ENCODE data around the gene PPP2R5C.

Gene PPP2R5C

GRCh38 chr14:101947904-101948665 lies 186.6 kb downstream of the PPP2R5C start:
- peak; percentile 98 for ATAC-seq
- TF ChIP-seq SNAI2 (CRISPR knock-in tag; IDR thresholded peaks at IDR 0.05), result peak; percentile 79; the same call in 1 of the 2 replicates
- TF ChIP-seq TOX (CRISPR knock-in tag; IDR thresholded peaks at IDR 0.05; ENCODE audit: borderline replicate concordance), result peak; percentile 53; the same call in 1 of the 2 replicates
- no peak for TF ChIP-seq BACH2 (CRISPR knock-in tag; IDR thresholded peaks at IDR 0.05; ENCODE audit: borderline replicate concordance)
- no peak for TF ChIP-seq PATZ1 (CRISPR knock-in tag; IDR thresholded peaks at IDR 0.05; ENCODE audit: borderline replicate concordance)
- peak; percentile 46; the same call in 1 of the 2 replicates for TF ChIP-seq ZFP3 (CRISPR knock-in tag; IDR thresholded peaks at IDR 0.05)
- TF ChIP-seq ZFP30 (CRISPR knock-in tag; IDR thresholded peaks at IDR 0.05), result no peak

GRCh38 chr14:101948666-101949216 lies 187.2 kb downstream of the PPP2R5C start:
- TF ChIP-seq GLIS3 (CRISPR knock-in tag; IDR thresholded peaks at IDR 0.05), result no peak
- TF ChIP-seq OSR1 (CRISPR knock-in tag; IDR thresholded peaks at IDR 0.05), result no peak
- TF ChIP-seq PPARA (CRISPR knock-in tag; IDR thresholded peaks at IDR 0.05; ENCODE audit: borderline replicate concordance), result no peak
- TF ChIP-seq TOX (CRISPR knock-in tag; IDR thresholded peaks at IDR 0.05; ENCODE audit: borderline replicate concordance), result no peak
- no peak for TF ChIP-seq ISL1 (CRISPR knock-in tag; IDR thresholded peaks at IDR 0.05)
- TF ChIP-seq ARNTL (CRISPR knock-in tag; IDR thresholded peaks at IDR 0.05; ENCODE audit: borderline replicate concordance, low read depth), result no peak
- no peak for TF ChIP-seq ZNF8 (CRISPR knock-in tag; IDR thresholded peaks at IDR 0.05)
- TF ChIP-seq RARB (CRISPR knock-in tag; IDR thresholded peaks at IDR 0.05), result no peak
- no peak for TF ChIP-seq BACH2 (CRISPR knock-in tag; IDR thresholded peaks at IDR 0.05; ENCODE audit: borderline replicate concordance)
- no peak for TF ChIP-seq SNAI2 (CRISPR knock-in tag; IDR thresholded peaks at IDR 0.05)
- no peak for TF ChIP-seq ZNF70 (CRISPR knock-in tag; IDR thresholded peaks at IDR 0.05)
- TF ChIP-seq TCF4 (CRISPR knock-in tag; IDR thresholded peaks at IDR 0.05; ENCODE audit: borderline replicate concordance), result no peak
- no peak for TF ChIP-seq POU6F1 (CRISPR knock-in tag; IDR thresholded peaks at IDR 0.05; ENCODE audit: borderline replicate concordance, low read depth)
- no peak for TF ChIP-seq CSDC2 (CRISPR knock-in tag; IDR thresholded peaks at IDR 0.05)
- TF ChIP-seq TSHZ2 (CRISPR knock-in tag; IDR thresholded peaks at IDR 0.05), result no peak
- TF ChIP-seq ZNF565 (CRISPR knock-in tag; conservative IDR thresholded peaks at IDR 0.05; ENCODE audit: low read depth), result no peak
- TF ChIP-seq ESRRG (CRISPR knock-in tag; IDR thresholded peaks at IDR 0.05), result no peak
- no peak for TF ChIP-seq ZFP3 (CRISPR knock-in tag; IDR thresholded peaks at IDR 0.05)
- ATAC-seq, result no peak

DNA sequence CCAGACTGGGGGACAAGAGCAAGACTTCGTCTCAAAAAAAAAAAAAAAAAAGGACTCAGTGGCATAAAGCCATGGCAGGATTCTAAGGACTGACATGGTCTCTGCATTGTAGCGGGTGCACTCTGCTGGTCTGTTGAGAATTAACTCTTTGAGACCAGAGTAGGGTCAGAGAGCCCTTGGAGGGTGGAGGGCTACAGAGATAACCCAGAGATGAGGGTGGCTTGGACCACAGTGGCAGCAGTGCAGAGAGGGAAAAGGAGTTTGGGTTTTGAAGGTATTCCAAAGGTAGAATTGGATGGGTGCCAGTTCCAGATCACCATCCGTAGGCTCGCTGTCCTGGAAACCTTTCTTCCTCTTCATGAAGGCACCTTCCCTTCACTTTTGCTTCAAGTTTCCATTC lies 188.6 kb downstream of the PPP2R5C start:
- ATAC-seq, result no peak
- no peak for TF ChIP-seq ZFP3 (CRISPR knock-in tag; IDR thresholded peaks at IDR 0.05)
- no peak for TF ChIP-seq GLIS3 (CRISPR knock-in tag; IDR thresholded peaks at IDR 0.05)
- TF ChIP-seq ZFP30 (CRISPR knock-in tag; IDR thresholded peaks at IDR 0.05), result no peak
- TF ChIP-seq TSHZ2 (CRISPR knock-in tag; IDR thresholded peaks at IDR 0.05), result no peak
- no peak for TF ChIP-seq ISL1 (CRISPR knock-in tag; IDR thresholded peaks at IDR 0.05)
- TF ChIP-seq, protein P1, sequence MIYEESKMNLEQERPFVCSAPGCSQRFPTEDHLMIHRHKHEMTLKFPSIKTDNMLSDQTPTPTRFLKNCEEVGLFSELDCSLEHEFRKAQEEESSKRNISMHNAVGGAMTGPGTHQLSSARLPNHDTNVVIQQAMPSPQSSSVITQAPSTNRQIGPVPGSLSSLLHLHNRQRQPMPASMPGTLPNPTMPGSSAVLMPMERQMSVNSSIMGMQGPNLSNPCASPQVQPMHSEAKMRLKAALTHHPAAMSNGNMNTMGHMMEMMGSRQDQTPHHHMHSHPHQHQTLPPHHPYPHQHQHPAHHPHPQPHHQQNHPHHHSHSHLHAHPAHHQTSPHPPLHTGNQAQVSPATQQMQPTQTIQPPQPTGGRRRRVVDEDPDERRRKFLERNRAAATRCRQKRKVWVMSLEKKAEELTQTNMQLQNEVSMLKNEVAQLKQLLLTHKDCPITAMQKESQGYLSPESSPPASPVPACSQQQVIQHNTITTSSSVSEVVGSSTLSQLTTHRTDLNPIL (CRISPR knock-in tag; IDR thresholded peaks at IDR 0.05; ENCODE audit: low read depth), result no peak
- no peak for TF ChIP-seq ZC3H10 (CRISPR knock-in tag; IDR thresholded peaks at IDR 0.05)
- TF ChIP-seq, protein P2, sequence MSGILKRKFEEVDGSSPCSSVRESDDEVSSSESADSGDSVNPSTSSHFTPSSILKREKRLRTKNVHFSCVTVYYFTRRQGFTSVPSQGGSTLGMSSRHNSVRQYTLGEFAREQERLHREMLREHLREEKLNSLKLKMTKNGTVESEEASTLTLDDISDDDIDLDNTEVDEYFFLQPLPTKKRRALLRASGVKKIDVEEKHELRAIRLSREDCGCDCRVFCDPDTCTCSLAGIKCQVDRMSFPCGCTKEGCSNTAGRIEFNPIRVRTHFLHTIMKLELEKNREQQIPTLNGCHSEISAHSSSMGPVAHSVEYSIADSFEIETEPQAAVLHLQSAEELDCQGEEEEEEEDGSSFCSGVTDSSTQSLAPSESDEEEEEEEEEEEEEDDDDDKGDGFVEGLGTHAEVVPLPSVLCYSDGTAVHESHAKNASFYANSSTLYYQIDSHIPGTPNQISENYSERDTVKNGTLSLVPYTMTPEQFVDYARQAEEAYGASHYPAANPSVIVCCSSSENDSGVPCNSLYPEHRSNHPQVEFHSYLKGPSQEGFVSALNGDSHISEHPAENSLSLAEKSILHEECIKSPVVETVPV (CRISPR knock-in tag; IDR thresholded peaks at IDR 0.05), result no peak
- TF ChIP-seq SNAI2 (CRISPR knock-in tag; IDR thresholded peaks at IDR 0.05), result no peak
- TF ChIP-seq ARNTL (CRISPR knock-in tag; IDR thresholded peaks at IDR 0.05; ENCODE audit: borderline replicate concordance, low read depth), result no peak
- no peak for TF ChIP-seq CSDC2 (CRISPR knock-in tag; IDR thresholded peaks at IDR 0.05)

Data from SK-N-SH treated with all-trans-retinoic acid at 6 μM for 48 hours (cell line).